BJ (cell line): Measurements from ENCODE around the gene ZNF44. TPM values are rescaled to one million over a fixed set of nuclear protein-coding genes. Genes with fewer than 3 reads are reported as not detected.

Source experiments
- CTCF ChIA-PET: fragments of 350-600 bp; formaldehyde crosslinking; extraction: SDS; loops from one replicate; lab custom pipeline; 2021; ENCODE audit warnings: antibody characterized with exemption, inconsistent platforms; lab: Yijun Ruan, JAX
- POLR2A ChIA-PET: fragments of 300-600 bp; sonication (Branson Sonifier 250); formaldehyde crosslinking; extraction: SDS; loops from one replicate; lab custom pipeline; 2021; ENCODE audit warnings: antibody characterized with exemption; lab: Charles Lee
- DNase-seq: peaks from one replicate; pipeline ENCODE4 v3.0.0-alpha.2; 2011; ENCODE audit warnings: low read depth
- H3K27me3 ChIP-seq: 2 replicates; pipeline ENCODE4 v1.6.0; 2011; ENCODE audit warnings: low read length; ENCODE audit not compliant: control insufficient read depth, insufficient read depth
- H3K36me3 ChIP-seq: 2 replicates; pipeline ENCODE4 v1.5.1; 2011; ENCODE audit warnings: low read length; ENCODE audit not compliant: control insufficient read depth, insufficient read depth
- H3K4me3 ChIP-seq: 2 replicates; pipeline ENCODE4 v1.5.1; 2011; ENCODE audit warnings: low read depth, mild to moderate bottlenecking, control low read depth, low read length
- CTCF ChIP-seq: IDR thresholded peaks from 2 replicates; pipeline ENCODE4 v1.5.1; 2011; ENCODE audit warnings: low read depth, mild to moderate bottlenecking, control low read depth, inconsistent platforms, low read length, moderate library complexity; ENCODE audit not compliant: insufficient read depth
- polyA plus RNA-seq: library from polyadenylated mRNA; depleted of rRNA; stranded (reverse); fragments of >200 nt; gene quantifications from 2 replicates; pipeline ENCODE4 v1.2.3, GENCODE V29; 2011

Gene ZNF44
- polyA plus RNA-seq, 1 experiment, result 2.9 TPM

GRCh38 chr19:12261554-12261953 is 33.1 kb downstream of the ZNF44 start:
- POLR2A ChIA-PET, result no interaction called here
- CTCF ChIA-PET, result interaction anchor here (0.6 kb wide), 1 partner anchor 225 kb away, joined by 3 read pairs; no protein-coding TSS in a partner anchor
- DNase-seq, result no peak
- no peak for TF ChIP-seq CTCF
- H3K27me3 ChIP-seq, result no peaks in the 10 kb centered on the region
- no peaks in the 10 kb centered on the region for H3K36me3 ChIP-seq
- no peak overlapping the region for H3K4me3 ChIP-seq

- no peak for TF ChIP-seq CTCF
- H3K27me3 ChIP-seq, result no peaks in the 10 kb centered on the region
- no peak for DNase-seq
- POLR2A ChIA-PET, result no interaction called here
- no peaks in the 10 kb centered on the region for H3K36me3 ChIP-seq
- CTCF ChIA-PET, result no interaction called here
- no peak overlapping the region for H3K4me3 ChIP-seq
These were observed 33.8 kb downstream of the ZNF44 start for GRCh38 chr19:12260861-12261260.

GRCh38 chr19:12260236-12260635 is 34.4 kb downstream of the ZNF44 start:
- POLR2A ChIA-PET, result no interaction called here
- DNase-seq, result no peak
- no peak for TF ChIP-seq CTCF
- no peaks in the 10 kb centered on the region for H3K36me3 ChIP-seq
- no peak overlapping the region for H3K4me3 ChIP-seq
- CTCF ChIA-PET, result no interaction called here
- H3K27me3 ChIP-seq, result no peaks in the 10 kb centered on the region

- POLR2A ChIA-PET, result no interaction called here
- Histone ChIP-seq H3K27me3 (no peaks in the 10 kb centered on the region), H3K36me3 (no peaks in the 10 kb centered on the region), H3K4me3 (no peak overlapping the region)
- no peak for TF ChIP-seq CTCF
- no peak for DNase-seq
- CTCF ChIA-PET, result interaction anchor here (0.7 kb wide), 2 partner anchors 72 to 186 kb away, joined by 3 to 4 read pairs; no protein-coding TSS in a partner anchor
These were observed 39.3 kb downstream of the ZNF44 start for GRCh38 chr19:12255372-12255771.

GRCh38 chr19:12247644-12248222 is 47.0 kb downstream of the ZNF44 start:
- POLR2A ChIA-PET, result no interaction called here
- CTCF ChIA-PET, result no interaction called here
- no peak for DNase-seq
- Histone ChIP-seq H3K4me3 (no peak overlapping the region), H3K27me3 (no peaks in the 10 kb centered on the region), H3K36me3 (no peaks in the 10 kb centered on the region; the same call in 1 of the 2 replicates)
- TF ChIP-seq CTCF, result no peak
